ENCODE measurements around the gene NARF. TPM values are rescaled to one million over a fixed set of nuclear protein-coding genes. Genes with fewer than 3 reads are reported as not detected.
"Not testable (repeated sequence)": the region's sequence is repeated elsewhere in the genome, so short reads cannot be mapped to it uniquely, and the experiment has no call there.

NARF gene
- total RNA-seq, 4 donors from 2014 or later, result 44.1 to 133 (median 61.1) TPM

- TF ChIP-seq POLR2AphosphoS5 (IDR thresholded peaks at IDR 0.05) (peak in 1 of 3 donors; percentile 0), POLR2A (IDR thresholded peaks at IDR 0.05) (no peak), EP300 (IDR thresholded peaks at IDR 0.05; ENCODE audit: low read depth) (no peak), CTCF (IDR thresholded peaks at IDR 0.05) (no peak)
- no peak for DNase-seq
- Histone ChIP-seq H3K4me1 (peaks cover 13 to 77% (median 46%) of the 10 kb centered on the region in 4 donors), H3K27ac (peak overlapping the region; percentile 87 to 92 (median 90)), H3K36me3 (no peaks in the 10 kb centered on the region), H3K4me3 (peak overlapping the region in 1 of 4 donors; percentile 15), H3K9me3 (no peaks in the 10 kb centered on the region), H3K27me3 (no peaks in the 10 kb centered on the region)
- intact Hi-C loops (cut with DNase I; ENCODE audit: low total_unique reads) (no loop called here), in situ Hi-C loops (cut with MboI; ENCODE audit: low pct_ligation_motif_present in 1 of 4, low pct_unique_long_range_greater_than_20kb in 1 of 4, low sequenced_read_pairs in 3 of 4) (no loop called here)
- 17 to 41% methylated on average over 1 to 6 of the region's 6 CpGs for WGBS, 2 donors (ENCODE audit: low coverage in 1 of 2)
These were observed 78.1 kb downstream of the NARF start for GRCh38 chr17:82536512-82537201.

- DNase-seq; H3K9me3 ChIP-seq; H3K4me3 ChIP-seq; H3K27me3 ChIP-seq; H3K36me3 ChIP-seq; intact Hi-C loops (cut with DNase I; ENCODE audit: low total_unique reads); in situ Hi-C loops (cut with MboI; ENCODE audit: low pct_ligation_motif_present in 1 of 4, low pct_unique_long_range_greater_than_20kb in 1 of 4, low sequenced_read_pairs in 3 of 4): not testable (repeated sequence)
- H3K4me1 ChIP-seq, result peaks cover 13 to 75% (median 44%) of the 10 kb centered on the region in 4 donors
- peak overlapping the region; percentile 87 to 92 (median 90) for H3K27ac ChIP-seq
- WGBS, 2 donors (ENCODE audit: low coverage in 1 of 2), result 59% methylated on average over 9 of the region's 9 CpGs; no CpG with 5 or more reads in 1 of the 2 donors
These were observed 78.7 kb downstream of the NARF start for GRCh38 chr17:82537228-82537627.

- intact Hi-C loops (cut with DNase I; ENCODE audit: low total_unique reads); H3K4me3 ChIP-seq; H3K36me3 ChIP-seq; H3K27me3 ChIP-seq; H3K9me3 ChIP-seq; in situ Hi-C loops (cut with MboI; ENCODE audit: low pct_ligation_motif_present in 1 of 4, low pct_unique_long_range_greater_than_20kb in 1 of 4, low sequenced_read_pairs in 3 of 4): not testable (repeated sequence)
- H3K27ac ChIP-seq, result peak overlapping the region; percentile 87 to 92 (median 90)
- DNase-seq, result peak; percentile 39
- WGBS, 2 donors (ENCODE audit: low coverage in 1 of 2), result 45 to 73% methylated on average over 8 to 17 of the region's 18 CpGs
- peaks cover 17 to 81% (median 56%) of the 10 kb centered on the region in 4 donors for H3K4me1 ChIP-seq
These were observed 80.5 kb downstream of the NARF start for GRCh38 chr17:82539076-82539475.

Small RNAs within 50 kb of the gene (small RNA-seq; reads per million reads assigned to genes)
- 0 reads per million in 4 donors for gene RF00019

Other genes with a start within 250 kb of the NARF start
- 10 to 100 TPM; 23.5 to 87.5 (median 48.3) TPM for gene CCDC57, start 245.9 kb upstream of the NARF start, total RNA-seq
- gene SLC16A3, start 229.7 kb upstream of the NARF start, total RNA-seq, result 100 to 1,000 TPM in 1 of 4 donors, 10 to 100 TPM in 3; 11.5 to 105 (median 48.9) TPM
- gene CSNK1D, start 185.0 kb upstream of the NARF start, total RNA-seq, result 100 to 1,000 TPM in 2 of 4 donors, 10 to 100 TPM in 2; 86.0 to 230 (median 148) TPM
- gene CD7, start 141.1 kb upstream of the NARF start, total RNA-seq, result 1 to 10 TPM; 6.1 to 9.7 (median 7.4) TPM
- 100 to 1,000 TPM in 2 of 4 donors, 10 to 100 TPM in 1, 1 to 10 TPM in 1; 5.8 to 127 (median 107) TPM for gene SECTM1, start 125.0 kb upstream of the NARF start, total RNA-seq
- not detected for gene TEX19, start 99.5 kb upstream of the NARF start, total RNA-seq
- gene UTS2R, start 87.0 kb upstream of the NARF start, total RNA-seq, result under 1 TPM in 1 of 4 donors, not detected in 3; 0.48 TPM
- gene HEXD, start 40.4 kb upstream of the NARF start, total RNA-seq, result 100 to 1,000 TPM in 2 of 4 donors, 10 to 100 TPM in 2; 45.5 to 258 (median 102) TPM
- gene OGFOD3, start 40.2 kb upstream of the NARF start, total RNA-seq, result 10 to 100 TPM in 3 of 4 donors, 1 to 10 TPM in 1; 7.9 to 27.5 (median 25.9) TPM
- gene CYBC1, start 8.0 kb upstream of the NARF start, total RNA-seq, result 100 to 1,000 TPM in 2 of 4 donors, 10 to 100 TPM in 2; 46.2 to 212 (median 86.2) TPM
- 100 to 1,000 TPM in 2 of 4 donors, 10 to 100 TPM in 2; 41.2 to 216 (median 106) TPM for gene FOXK2, start 61.0 kb downstream of the NARF start, total RNA-seq
- 100 to 1,000 TPM in 1 of 4 donors, 10 to 100 TPM in 3; 68.1 to 108 (median 83.6) TPM for gene WDR45B, start 189.7 kb downstream of the NARF start, total RNA-seq
- 10 to 100 TPM; 26.5 to 83.0 (median 59.6) TPM for gene RAB40B, start 240.0 kb downstream of the NARF start, total RNA-seq

Data from transverse colon (tissue), 4 donors.